CD14-positive monocyte (primary cell): ENCODE data around the gene CD8B. TPM values are rescaled to one million over a fixed set of nuclear protein-coding genes. Genes with fewer than 3 reads are reported as not detected.
A peak's percentile ranks its signal among the peaks of the same experiment; 100 is the strongest.
"Not testable (repeated sequence)": the region's sequence is repeated elsewhere in the genome, so short reads cannot be mapped to it uniquely, and the experiment has no call there.

ENCODE experiments used
- DNase-seq, 3 donors: peaks; one replicate each; pipeline ENCODE4 v3.0.0-alpha.2; 2011 to 2022
- H2AFZ ChIP-seq: 2 replicates; pipeline ENCODE4 v1.6.0; 2012; ENCODE audit warnings: mild to moderate bottlenecking, low read depth, low read length, inconsistent platforms; ENCODE audit not compliant: insufficient read depth, poor library complexity, severe bottlenecking
- H3K27ac ChIP-seq, 2 donors: 1 replicate in 1 of 2; 2 replicates in 1 of 2; pipeline ENCODE4 v1.5.1; 2012 to 2013; ENCODE audit warnings: low read length in 2 of 2, control low read depth in 1 of 2, inconsistent platforms in 1 of 2, low read depth in 1 of 2, mild to moderate bottlenecking in 1 of 2
- H3K27me3 ChIP-seq, 2 donors: one replicate each; pipeline versions ENCODE4 v1.6.0 to v1.6.1; 2011 to 2013; ENCODE audit warnings: low read length in 2 of 2; ENCODE audit not compliant: control insufficient read depth in 2 of 2, insufficient read depth in 2 of 2
- H3K36me3 ChIP-seq, 2 donors: replicated peaks in 1 of 2; 1 replicate in 1 of 2; 2 replicates in 1 of 2; pipeline versions ENCODE4 v1.5.1 to v1.6.1; 2012 to 2013; ENCODE audit warnings: low read length in 2 of 2, control low read depth in 1 of 2, inconsistent platforms in 1 of 2, mild to moderate bottlenecking in 1 of 2; ENCODE audit not compliant: insufficient read depth in 2 of 2, control insufficient read depth in 1 of 2
- H3K4me1 ChIP-seq, 2 donors: 1 replicate in 1 of 2; 2 replicates in 1 of 2; pipeline versions ENCODE4 v1.5.1 to v1.6.1; 2012 to 2013; ENCODE audit warnings: low read length in 2 of 2, control low read depth in 1 of 2, inconsistent platforms in 1 of 2, mild to moderate bottlenecking in 1 of 2, moderate library complexity in 1 of 2; ENCODE audit not compliant: insufficient read depth in 2 of 2, control insufficient read depth in 1 of 2
- H3K4me2 ChIP-seq: replicated peaks from 2 replicates; pipeline ENCODE3; 2012; ENCODE audit warnings: low read length, moderate library complexity, mild to moderate bottlenecking; ENCODE audit not compliant: poor library complexity, severe bottlenecking; ENCODE audit errors: extremely low read depth
- H3K4me3 ChIP-seq, 3 experiments: fragments of 200-600 bp in 1 of 3; sonication (generic) in 1 of 3; replicated peaks in 1 of 3; 1 replicate in 2 of 3; 2 replicates in 1 of 3; pipeline ENCODE4 v1.5.1; 2011 to 2013; ENCODE audit warnings: low read length in 3 of 3, mild to moderate bottlenecking in 3 of 3, control low read depth in 2 of 3, low read depth in 2 of 3, inconsistent platforms in 1 of 3, moderate library complexity in 1 of 3
- H3K79me2 ChIP-seq: 2 replicates; pipeline ENCODE4 v1.6.0; 2012; ENCODE audit warnings: mild to moderate bottlenecking, control low read depth, inconsistent platforms, low read length, moderate library complexity; ENCODE audit not compliant: insufficient read depth
- H3K9ac ChIP-seq: 2 replicates; pipeline ENCODE4 v1.6.0; 2017; ENCODE audit warnings: low read length, mild to moderate bottlenecking; ENCODE audit not compliant: insufficient read depth, poor library complexity, severe bottlenecking
- H3K9me3 ChIP-seq, 2 donors: replicated peaks in 1 of 2; 1 replicate in 1 of 2; 2 replicates in 1 of 2; pipeline versions ENCODE4 v1.5.1 to v1.6.1; 2012 to 2013; ENCODE audit warnings: low read length in 2 of 2, control low read depth in 1 of 2; ENCODE audit not compliant: control insufficient read depth in 1 of 2, insufficient read depth in 1 of 2
- H4K20me1 ChIP-seq: 2 replicates; pipeline ENCODE4 v1.6.0; 2012; ENCODE audit warnings: mild to moderate bottlenecking, low read length, control low read depth, moderate library complexity; ENCODE audit not compliant: insufficient read depth
- H3K27ac Mint-ChIP-seq, 7 donors: one replicate each; pipeline ENCODE4 v1.8.0; 2020; ENCODE audit warnings: mild to moderate bottlenecking in 7 of 7, mixed read lengths in 7 of 7, moderate library complexity in 6 of 7, inconsistent platforms in 2 of 7
- H3K27me3 Mint-ChIP-seq, 3 donors: one replicate each; pipeline ENCODE4 v1.8.0; 2021 to 2022; ENCODE audit warnings: low read depth in 3 of 3, mild to moderate bottlenecking in 3 of 3, mixed read lengths in 3 of 3, moderate library complexity in 3 of 3, inconsistent platforms in 1 of 3
- H3K36me3 Mint-ChIP-seq, 2 donors: one replicate each; pipeline ENCODE4 v1.8.0; 2020; ENCODE audit warnings: mixed read lengths in 2 of 2, inconsistent platforms in 1 of 2, mild to moderate bottlenecking in 1 of 2
- H3K4me1 Mint-ChIP-seq: one replicate; pipeline ENCODE4 v1.8.0; 2020; ENCODE audit warnings: mild to moderate bottlenecking, mixed read lengths
- H3K4me3 Mint-ChIP-seq, 2 donors: one replicate each; pipeline ENCODE4 v1.8.0; 2020; ENCODE audit warnings: mild to moderate bottlenecking in 2 of 2, mixed read lengths in 2 of 2, moderate library complexity in 1 of 2
- H3K9me3 Mint-ChIP-seq, 7 donors: one replicate each; pipeline ENCODE4 v1.8.0; 2020 to 2022; ENCODE audit warnings: mixed read lengths in 7 of 7, mild to moderate bottlenecking in 6 of 7, moderate library complexity in 6 of 7, inconsistent platforms in 2 of 7
- WGBS: methylation state at CpG from one replicate; pipeline ENCODE4 v1.1.5; 2013; ENCODE audit warnings: missing lambda C conversion rate; ENCODE audit not compliant: insufficient coverage; 5-methylcytosine and 5-hydroxymethylcytosine counted together
- intact Hi-C, 2 donors: fragments of 100-400 bp; cut with micrococcal nuclease; formaldehyde crosslinking; loops; one replicate each; pipeline versions ENCODE4 v1.15.0 to v1.15.1; 2023
- polyA plus RNA-seq, 3 donors: library from polyadenylated mRNA; depleted of rRNA in 1 of 3; unstranded in 2 of 3; stranded (reverse) in 1 of 3; fragments of 300-500 nt in 2 of 3; fragments of >200 nt in 1 of 3; fragmentation: Illumina TruSeq in 2 of 3; gene quantifications; 1 replicate in 2 of 3; 2 replicates in 1 of 3; pipeline ENCODE4 v1.2.3, GENCODE V29; 2012 to 2021

CD8B gene
- polyA plus RNA-seq, 3 donors = 1.5 to 1.6 TPM; not detected in 1

DNA sequence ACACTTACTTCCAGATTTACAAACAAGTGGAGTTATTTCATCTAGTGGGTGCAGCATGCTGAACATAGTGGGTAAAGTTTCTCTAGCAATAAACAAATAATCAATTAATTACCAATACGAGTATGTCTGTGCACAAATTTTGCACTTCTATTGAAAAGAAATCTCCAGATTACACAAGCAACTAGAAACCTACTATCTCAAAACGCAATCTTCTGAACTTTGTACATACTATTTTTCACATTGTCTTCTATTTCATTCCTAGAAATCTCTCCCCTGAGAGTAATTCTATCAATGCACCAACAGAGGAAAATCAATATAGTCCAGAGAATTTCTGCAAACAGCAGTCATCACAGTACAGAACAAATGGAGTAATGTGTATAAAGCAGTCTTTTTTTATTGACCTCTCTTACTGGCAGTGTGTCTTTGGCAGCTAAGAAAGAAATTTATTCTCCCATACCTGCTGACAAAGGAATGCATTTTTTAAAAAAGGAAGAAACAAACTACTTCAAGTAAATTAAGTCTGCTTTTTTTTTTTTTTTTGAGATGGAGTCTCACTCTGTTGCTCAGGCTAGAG is 7.3 kb upstream of the CD8B start:
- H3K36me3 Mint-ChIP-seq, H3K4me3 ChIP-seq, H3K79me2 ChIP-seq, H3K9me3 Mint-ChIP-seq, H3K9ac ChIP-seq, H3K9me3 ChIP-seq, H3K4me1 Mint-ChIP-seq, H3K36me3 ChIP-seq, DNase-seq, intact Hi-C loops, H4K20me1 ChIP-seq, H2AFZ ChIP-seq, H3K27ac Mint-ChIP-seq, H3K27ac ChIP-seq, H3K4me2 ChIP-seq, H3K27me3 ChIP-seq, H3K4me1 ChIP-seq, H3K27me3 Mint-ChIP-seq, H3K4me3 Mint-ChIP-seq: not testable (repeated sequence)
- no CpG with 5 or more reads among the region's 2 CpGs for WGBS

- H3K9me3 ChIP-seq, DNase-seq, H3K9ac ChIP-seq, H3K36me3 ChIP-seq, H2AFZ ChIP-seq, H3K4me3 ChIP-seq, H3K9me3 Mint-ChIP-seq, H3K36me3 Mint-ChIP-seq, H3K79me2 ChIP-seq, H3K4me2 ChIP-seq, H4K20me1 ChIP-seq, H3K4me1 Mint-ChIP-seq, H3K27ac ChIP-seq, H3K27ac Mint-ChIP-seq, intact Hi-C loops, H3K4me1 ChIP-seq: not testable (repeated sequence)
- Mint-ChIP-seq H3K4me3 (peak overlapping the region in 1 of 2 donors; percentile 71), H3K27me3 (peaks cover 16 to 24% (median 20%) of the 10 kb centered on the region in 3 donors)
- H3K27me3 ChIP-seq = peaks cover 3 to 14% of the 10 kb centered on the region in 2 donors
- no CpG with 5 or more reads among the region's 12 CpGs for WGBS
These were observed 656 bp upstream of the CD8B start for GRCh38 chr2:86862380-86862703.

DNA sequence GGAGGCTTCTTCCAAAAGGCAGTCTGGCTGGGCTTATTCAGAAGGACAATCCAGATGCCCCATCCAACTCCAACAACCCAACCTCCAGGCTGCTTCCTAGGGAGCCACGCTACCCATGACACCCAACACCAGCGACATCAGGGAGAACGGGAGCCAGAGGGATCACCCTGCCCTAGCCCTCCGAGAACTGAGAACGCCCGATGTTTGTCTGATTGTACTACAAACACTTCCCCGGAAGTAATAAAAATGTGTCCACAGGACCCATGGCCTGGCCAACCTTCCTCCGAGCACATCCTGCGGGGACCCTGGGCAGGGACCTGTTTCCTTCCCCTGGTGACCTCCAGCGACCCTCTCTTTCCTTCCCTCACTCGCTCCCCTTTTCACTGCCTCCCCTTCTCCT is 511 bp downstream of the CD8B start:
- not testable (repeated sequence) for H3K9me3 Mint-ChIP-seq, DNase-seq

DNA sequence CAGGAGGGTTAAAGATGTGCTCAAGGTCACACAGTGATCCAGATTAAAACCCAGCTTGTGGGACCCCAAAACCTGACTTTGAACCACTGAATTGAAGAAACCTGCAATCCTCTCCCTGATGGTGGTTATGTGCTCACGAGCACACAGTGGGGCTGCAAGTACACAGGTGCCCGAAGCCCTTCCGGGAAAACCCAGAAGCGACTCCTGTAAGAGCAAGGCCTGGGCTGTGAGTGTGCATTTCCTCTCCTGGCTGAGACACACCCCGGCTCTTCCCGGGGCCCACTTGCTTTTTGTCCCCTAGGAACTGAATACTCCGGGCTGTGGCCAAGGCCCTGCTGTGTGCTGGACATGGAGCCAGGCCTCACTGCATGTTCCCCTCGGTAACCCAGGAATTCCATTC is 1.1 kb downstream of the CD8B start:
- H3K36me3 ChIP-seq, H3K79me2 ChIP-seq, H3K9me3 ChIP-seq, H2AFZ ChIP-seq, H3K9ac ChIP-seq, H3K36me3 Mint-ChIP-seq, H4K20me1 ChIP-seq, H3K27ac Mint-ChIP-seq, DNase-seq, H3K9me3 Mint-ChIP-seq, H3K4me1 Mint-ChIP-seq, H3K4me1 ChIP-seq, intact Hi-C loops, H3K27ac ChIP-seq, H3K4me3 Mint-ChIP-seq, H3K4me2 ChIP-seq, H3K4me3 ChIP-seq: not testable (repeated sequence)
- peaks cover 17 to 24% (median 20%) of the 10 kb centered on the region in 3 donors for H3K27me3 Mint-ChIP-seq
- WGBS = 100% methylated on average over 3 of the region's 8 CpGs
- H3K27me3 ChIP-seq = peaks cover 3 to 14% of the 10 kb centered on the region in 2 donors

More for the DNA sequence above, 511 bp downstream of the CD8B start:
- H3K4me3 ChIP-seq = peak overlapping the region in 1 of 3 experiments; percentile 42
- H3K4me3 Mint-ChIP-seq = peak overlapping the region in 1 of 2 donors; percentile 83
- H3K4me1 Mint-ChIP-seq, H3K27ac Mint-ChIP-seq, H3K36me3 ChIP-seq, H3K79me2 ChIP-seq, H3K9me3 ChIP-seq, H3K9ac ChIP-seq, intact Hi-C loops, H4K20me1 ChIP-seq, H3K4me1 ChIP-seq, H3K27ac ChIP-seq, H3K4me2 ChIP-seq, H3K36me3 Mint-ChIP-seq: not testable (repeated sequence)
- peaks cover 16 to 24% (median 20%) of the 10 kb centered on the region in 3 donors for H3K27me3 Mint-ChIP-seq
- peaks cover 3 to 14% of the 10 kb centered on the region in 2 donors for H3K27me3 ChIP-seq
- H2AFZ ChIP-seq = peak overlapping the region; percentile 35
- 55% methylated on average over 9 of the region's 11 CpGs for WGBS
